Stimulated activated CD8-positive, alpha-beta memory T cell treated with anti-CD3 and anti-CD28 coated beads, Interleukin-7, amount 100 ng/mL, for 1 hour (primary cell): Measurements from ENCODE around the gene METTL26.

Experiments
- DNase-seq, 2 donors: peaks; one replicate each; pipeline ENCODE4 v3.0.0-alpha.2; 2020; ENCODE audit warnings: low read depth in 2 of 2

METTL26 gene

GRCh38 chr16:638034-638543 lies 2.0 kb upstream of the METTL26 start:
- DNase-seq = no peak

GRCh38 chr16:637081-638018 lies 1.2 kb upstream of the METTL26 start:
- DNase-seq = peak; percentile 75 to 77

- DNase-seq = no peak
These were observed 416 bp downstream of the METTL26 start for GRCh38 chr16:635573-636205.

GRCh38 chr16:634996-635395 lies 1.1 kb downstream of the METTL26 start:
- DNase-seq = no peak

- DNase-seq = no peak
These were observed 1.9 kb downstream of the METTL26 start for GRCh38 chr16:634051-634670.

GRCh38 chr16:633336-634050 lies 2.6 kb downstream of the METTL26 start:
- DNase-seq = no peak

GRCh38 chr16:632486-633335 lies 3.4 kb downstream of the METTL26 start:
- no peak for DNase-seq

- DNase-seq = no peak
These were observed 4.2 kb downstream of the METTL26 start for GRCh38 chr16:631808-632358.

- DNase-seq = no peak
These were observed 5.2 kb downstream of the METTL26 start, which contains the start of gene WFIKKN1 for GRCh38 chr16:630815-631405. TSS of gene WFIKKN1 (plus strand) at chr16:630985. CDS start at chr16:631254, 269 bp downstream.

GRCh38 chr16:630249-630814 lies 5.8 kb downstream of the METTL26 start:
- DNase-seq = no peak

GRCh38 chr16:629833-630248 lies 6.3 kb downstream of the METTL26 start:
- DNase-seq = no peak

GRCh38 chr16:629185-629832 lies 6.8 kb downstream of the METTL26 start:
- no peak for DNase-seq

GRCh38 chr16:628321-629061 lies 7.6 kb downstream of the METTL26 start:
- DNase-seq = no peak

- no peak for DNase-seq
These were observed 8.5 kb downstream of the METTL26 start for GRCh38 chr16:627454-628239.

GRCh38 chr16:626787-627453 lies 9.2 kb downstream of the METTL26 start:
- no peak for DNase-seq

GRCh38 chr16:625977-626765 lies 9.9 kb downstream of the METTL26 start:
- DNase-seq = no peak
